NCI-H2227 (cell line): ENCODE measurements around the gene C15orf39.
"Not testable (repeated sequence)": the region's sequence is repeated elsewhere in the genome, so short reads cannot be mapped to it uniquely, and the experiment has no call there.

Source experiments
- DNase-seq: peaks from one replicate; lab custom pipeline; 2025; ENCODE audit not compliant: unreplicated experiment; lab: John Stamatoyannopoulos, UW

The C15orf39 gene

DNA sequence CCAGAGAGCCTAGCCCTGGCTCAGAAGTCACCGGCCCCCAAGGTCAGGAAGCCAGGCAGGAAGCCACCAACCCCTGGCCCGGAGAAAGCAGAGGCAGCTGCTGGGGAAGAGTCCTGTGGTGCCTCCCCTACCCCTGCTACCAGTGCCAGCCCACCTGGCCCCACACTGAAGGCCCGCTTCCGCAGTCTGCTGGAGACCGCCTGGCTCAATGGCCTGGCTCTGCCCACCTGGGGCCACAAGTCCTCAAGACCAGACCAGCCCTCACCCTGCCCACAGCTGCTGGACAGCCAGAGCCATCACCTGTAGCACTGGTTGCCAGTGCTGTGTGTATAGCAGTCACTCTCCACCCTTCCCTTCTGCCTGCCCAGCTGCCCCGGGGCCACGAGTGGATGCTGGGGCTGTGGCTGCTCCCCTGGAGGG lies 9.1 kb downstream of the C15orf39 start:
- no peak for DNase-seq

DNA sequence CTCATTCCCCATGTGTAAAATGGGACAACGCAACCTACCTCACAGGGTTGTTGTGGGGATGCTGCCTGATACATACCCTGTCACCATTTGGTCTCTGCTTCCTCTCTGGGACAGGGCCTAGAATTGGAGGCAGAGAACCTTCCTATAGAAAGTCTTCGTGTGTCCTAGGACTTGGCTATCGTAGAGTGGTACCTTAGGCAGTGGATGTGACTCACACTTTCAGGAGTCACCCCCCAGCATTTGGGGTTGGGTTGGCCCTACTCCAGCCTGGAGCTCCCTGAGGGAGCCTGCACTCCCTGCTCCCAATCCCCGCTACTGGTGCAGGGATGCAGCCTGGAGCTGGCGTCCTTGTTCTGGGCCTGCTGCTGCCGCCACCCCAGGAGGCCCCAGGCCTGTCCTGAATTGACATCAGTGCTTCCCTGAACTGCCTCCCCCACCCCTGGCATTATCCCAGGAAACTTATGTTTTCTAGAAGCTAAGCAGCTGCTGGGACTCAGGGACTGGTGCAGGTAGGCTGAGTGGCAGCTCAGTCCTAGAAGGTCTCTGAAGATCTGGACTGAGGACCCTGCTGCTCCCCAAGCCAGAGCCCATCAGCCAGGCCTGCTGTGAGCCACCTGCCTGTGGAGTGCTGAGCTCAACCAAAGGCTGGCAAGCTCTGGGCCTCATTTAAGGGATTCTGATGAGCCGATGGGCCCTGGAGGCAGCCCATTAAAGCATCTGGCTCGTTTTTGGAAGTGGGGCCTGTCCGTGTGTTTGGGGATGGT lies 9.9 kb downstream of the C15orf39 start:
- no peak for DNase-seq

DNA sequence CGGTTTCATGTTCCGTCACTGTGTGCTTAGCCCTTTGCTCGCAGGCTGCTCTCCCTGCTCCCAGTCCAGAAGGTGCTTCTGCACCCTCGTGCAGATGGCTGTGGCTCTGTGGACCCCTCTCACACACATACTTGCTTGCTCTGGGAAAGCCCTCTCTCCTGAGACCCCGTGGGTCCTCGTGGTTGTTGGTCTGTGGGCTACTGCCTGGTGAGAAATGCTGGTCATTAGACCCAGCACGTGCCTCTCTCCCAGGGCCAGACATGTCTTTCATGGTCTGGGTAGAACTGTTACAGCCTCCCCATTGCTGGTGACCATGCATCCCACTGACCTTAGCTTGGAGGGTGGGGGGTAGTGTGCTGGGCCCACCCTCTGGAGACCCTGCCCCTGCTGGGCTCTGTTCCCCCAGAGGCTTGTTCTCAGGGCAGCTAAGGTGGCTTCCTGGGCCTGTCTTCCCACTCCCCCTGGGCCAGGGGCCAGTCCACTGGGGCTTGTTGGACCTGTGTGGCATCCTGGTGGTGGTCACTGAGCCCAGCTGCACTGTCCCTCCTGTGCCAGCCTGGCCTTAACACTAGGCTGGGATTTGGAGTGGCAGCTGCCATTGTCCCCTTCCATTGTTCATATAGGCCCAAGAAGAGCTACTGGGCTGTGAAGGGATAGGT lies 10.6 kb downstream of the C15orf39 start:
- no peak for DNase-seq

DNA sequence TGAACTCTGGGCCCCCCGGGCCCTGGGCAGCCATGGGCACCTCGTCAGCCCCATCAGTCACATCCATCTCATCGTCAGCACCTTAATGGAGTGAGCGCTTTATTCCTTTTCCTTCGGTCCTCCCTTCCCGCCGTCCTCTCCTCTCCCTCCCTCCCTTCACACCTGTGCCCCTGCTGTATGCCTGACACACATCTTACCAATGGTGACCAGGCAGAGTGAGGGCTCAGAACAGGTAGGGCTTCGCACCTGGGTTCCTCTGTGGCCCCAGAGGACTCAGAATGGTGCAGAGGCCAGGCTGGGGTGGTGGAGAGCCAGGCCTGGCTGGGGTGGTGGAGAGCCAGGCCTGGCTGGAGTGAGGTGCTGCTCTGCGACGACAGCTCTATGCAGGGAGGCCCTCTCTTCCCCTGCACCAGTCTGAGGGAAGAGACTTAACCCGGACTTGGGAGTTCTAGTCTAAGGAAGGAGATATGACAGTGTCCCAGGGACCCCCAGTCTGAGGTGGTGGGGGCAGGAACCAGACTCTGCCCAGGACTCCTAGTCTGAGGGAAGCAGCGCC lies 11.6 kb downstream of the C15orf39 start:
- DNase-seq = no peak

DNA sequence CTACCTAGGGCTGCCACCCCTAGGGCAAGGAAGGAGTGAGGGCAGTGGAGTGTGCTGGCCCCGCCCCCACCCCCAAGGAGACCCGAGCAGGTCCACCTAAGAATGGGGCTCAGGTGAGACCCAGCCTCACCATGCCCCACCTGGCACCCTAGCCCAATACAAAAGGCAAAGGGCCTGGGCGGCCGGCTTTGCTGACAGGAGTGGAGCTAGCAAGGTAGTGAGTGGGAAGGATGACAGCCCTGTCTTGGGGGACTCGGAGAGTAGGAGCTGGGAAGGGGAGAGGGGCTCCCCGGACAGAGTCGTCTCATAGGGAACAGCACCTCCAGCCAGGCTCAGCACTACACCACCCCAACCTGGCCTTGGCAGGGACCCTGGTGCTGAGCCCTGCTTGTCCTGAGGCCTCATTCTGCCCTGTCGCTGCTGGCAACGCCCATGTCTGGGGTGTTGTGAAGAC lies 12.1 kb downstream of the C15orf39 start:
- DNase-seq = no peak

DNA sequence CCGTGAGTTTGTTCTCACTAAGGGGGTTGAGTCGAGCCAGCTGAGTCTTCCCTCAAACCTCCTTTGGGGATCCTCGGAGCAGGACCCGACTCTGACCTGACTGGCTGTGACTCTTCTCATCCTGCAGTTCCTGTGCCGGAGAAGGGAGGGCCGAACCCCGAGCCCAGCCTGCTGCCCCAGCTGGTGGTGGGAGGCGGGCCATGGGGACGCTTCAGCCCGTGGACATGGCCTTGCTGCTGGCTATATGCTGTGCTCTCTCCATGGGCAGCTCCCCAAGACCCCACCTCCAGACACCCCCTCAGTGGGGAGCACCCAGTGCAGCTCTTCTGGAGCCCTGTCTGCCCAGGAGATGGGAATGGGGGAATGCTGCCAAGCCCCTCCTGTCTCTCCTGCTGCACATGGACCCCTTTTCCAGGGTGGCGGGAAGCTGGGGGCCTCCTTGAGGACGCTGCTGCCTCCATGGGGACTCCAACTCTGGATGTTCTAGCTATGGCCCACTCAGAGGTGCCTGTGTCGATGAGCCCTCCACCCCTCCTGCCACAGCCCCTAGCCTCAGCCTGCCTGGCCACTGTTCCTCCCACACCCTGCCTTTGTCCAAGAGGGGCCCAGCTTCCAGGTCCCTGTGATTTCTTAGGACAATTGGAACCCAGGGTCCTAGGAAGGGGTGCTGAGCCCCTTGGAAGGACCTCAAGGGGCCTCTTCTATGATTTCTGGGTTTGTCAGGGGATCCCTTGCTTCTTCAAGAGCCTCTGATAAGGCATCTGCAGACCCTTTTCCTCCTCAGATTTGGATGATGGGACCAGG lies 12.8 kb downstream of the C15orf39 start:
- no peak for DNase-seq

DNA sequence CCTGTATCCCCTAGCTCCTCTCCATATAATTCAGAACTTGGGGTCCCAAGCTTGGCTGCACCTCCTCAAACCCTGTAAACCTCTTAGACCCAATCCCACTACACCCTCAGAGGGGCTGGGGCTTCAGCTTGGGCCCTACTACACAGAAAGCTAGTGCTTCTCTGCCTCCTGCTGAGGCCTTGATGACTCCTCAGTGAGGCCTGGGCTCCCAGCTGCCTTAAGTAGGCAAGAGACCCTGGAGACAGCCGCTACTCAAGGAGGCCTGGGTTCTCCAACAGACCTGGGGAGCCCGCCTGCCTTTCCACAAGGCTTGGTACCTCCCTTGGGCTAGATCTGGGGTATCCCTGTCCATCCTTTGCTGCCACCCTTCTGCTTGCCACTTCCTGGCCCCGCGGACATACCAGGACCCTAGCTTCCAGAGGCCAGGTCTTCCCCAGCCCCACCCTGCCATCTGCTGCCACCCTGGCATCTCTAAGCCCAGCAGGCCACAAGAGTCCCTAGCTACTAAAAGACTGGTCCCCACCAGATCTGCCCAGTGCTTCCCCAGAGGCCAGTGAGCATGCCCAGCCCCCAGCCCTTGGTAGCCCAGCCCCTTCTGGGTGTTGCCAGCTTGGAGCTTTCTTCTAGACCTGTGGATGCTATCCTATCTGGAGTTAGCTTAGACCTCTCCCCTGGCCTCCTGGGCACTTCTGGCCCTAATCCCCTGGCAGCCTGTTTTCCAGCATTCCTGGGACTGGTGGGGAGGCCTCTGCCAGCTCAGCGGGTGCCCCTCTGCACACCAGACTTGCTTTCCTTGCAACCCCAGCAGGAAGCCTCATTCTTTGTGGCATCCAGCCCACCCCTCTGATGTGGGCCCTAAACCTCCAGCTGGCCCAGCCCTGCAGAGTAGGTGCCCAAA lies 13.7 kb downstream of the C15orf39 start:
- DNase-seq = no peak

DNA sequence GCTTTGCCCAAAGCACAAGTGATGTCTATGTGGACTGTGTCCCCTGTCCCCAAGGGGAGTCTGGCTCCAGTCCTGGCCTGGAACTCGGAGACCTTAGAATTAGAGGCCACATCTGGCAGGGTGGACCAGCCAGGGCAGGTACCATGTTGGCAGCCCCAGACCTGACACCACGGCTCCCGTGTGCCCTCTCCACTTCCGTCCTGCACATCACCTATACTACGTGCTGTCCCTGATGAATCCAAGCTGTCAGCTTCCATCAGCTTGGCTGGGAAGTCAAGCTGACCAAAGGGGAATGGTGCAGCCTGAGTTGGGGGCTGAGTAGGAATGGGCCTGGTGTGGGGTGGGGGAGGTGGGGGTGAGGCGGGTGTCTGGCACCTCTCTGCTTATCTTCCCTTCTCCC lies 15.3 kb downstream of the C15orf39 start:
- DNase-seq = no peak

DNA sequence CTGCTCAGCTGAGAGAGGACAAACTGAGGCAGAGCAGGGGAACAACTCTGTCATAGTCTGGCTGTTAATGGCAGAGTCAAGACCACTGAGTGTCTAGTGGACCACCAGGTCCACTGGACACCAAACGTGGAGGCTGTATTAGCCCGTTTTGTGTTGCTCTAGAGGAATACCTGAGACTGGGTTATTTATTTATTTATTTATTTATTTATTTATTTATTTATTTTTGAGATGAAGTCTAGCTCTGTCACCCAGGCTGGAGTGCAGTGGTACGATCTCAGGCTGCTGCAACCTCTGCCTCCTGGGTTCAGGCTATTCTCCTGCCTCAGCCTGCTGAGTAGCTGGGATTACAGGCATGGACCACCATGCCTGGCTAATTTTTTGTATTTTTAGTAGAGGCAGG lies 15.9 kb downstream of the C15orf39 start:
- DNase-seq = not testable (repeated sequence)

DNA sequence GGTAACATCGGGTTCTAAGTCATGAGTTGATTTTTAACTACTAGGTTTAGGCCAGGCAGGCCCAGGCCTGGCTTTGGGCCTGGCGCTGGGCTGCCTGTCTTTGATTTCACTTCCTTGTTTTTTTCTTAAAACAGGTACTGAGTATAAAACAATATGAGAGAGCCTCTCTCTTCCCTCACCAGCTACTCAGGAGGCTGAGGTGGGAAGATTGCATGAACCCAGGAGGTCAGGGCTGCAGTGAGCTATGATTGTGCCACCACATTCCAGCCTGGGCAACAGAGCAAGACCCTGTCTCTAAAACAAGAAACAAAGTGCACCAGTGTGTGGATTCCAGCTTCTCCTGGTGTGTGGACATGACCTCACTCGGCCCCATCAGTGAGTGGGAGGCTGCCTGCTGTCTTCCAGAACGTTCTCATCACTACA lies 17.8 kb downstream of the C15orf39 start:
- not testable (repeated sequence) for DNase-seq

DNA sequence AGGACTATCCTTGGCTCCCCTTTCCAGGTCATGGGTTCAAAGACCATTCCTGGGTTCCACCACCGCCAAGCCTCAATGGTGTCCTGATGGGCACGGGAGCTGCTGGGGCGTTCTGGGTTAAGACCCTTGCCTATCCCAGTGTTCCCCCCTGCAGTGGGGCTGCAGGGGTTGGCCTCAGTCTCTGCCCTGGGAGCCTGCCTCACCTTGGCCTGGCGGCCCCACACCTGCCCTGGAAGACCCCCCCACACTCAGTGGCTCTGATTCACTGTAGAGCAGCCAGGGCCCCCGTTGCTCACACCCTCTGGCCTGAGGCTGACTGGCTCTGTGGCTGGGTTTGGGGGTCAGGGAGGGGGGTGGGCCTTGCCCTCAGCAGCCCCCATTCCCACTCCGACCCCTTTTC lies 22.0 kb downstream of the C15orf39 start:
- DNase-seq = no peak

DNA sequence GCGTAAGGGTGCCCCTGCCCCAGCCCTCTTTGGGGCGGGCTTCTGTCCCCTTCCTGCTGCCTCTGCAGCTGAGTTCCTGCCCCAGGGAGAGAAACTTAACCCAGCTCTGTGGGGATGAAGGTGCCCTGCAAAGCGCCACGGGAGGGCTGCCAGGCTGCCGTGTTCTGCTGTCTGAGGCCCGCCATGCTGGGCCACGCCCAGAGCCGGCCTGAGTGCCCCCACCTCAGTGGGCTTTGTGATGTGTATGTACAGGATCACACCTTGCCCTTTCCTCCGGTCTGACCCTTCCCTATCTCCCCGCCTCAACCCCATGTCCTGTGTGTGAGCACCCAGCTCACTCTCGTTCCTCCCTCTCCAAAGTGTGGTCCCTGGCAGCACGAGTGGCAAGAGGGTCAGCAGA lies 22.6 kb downstream of the C15orf39 start:
- DNase-seq = no peak

DNA sequence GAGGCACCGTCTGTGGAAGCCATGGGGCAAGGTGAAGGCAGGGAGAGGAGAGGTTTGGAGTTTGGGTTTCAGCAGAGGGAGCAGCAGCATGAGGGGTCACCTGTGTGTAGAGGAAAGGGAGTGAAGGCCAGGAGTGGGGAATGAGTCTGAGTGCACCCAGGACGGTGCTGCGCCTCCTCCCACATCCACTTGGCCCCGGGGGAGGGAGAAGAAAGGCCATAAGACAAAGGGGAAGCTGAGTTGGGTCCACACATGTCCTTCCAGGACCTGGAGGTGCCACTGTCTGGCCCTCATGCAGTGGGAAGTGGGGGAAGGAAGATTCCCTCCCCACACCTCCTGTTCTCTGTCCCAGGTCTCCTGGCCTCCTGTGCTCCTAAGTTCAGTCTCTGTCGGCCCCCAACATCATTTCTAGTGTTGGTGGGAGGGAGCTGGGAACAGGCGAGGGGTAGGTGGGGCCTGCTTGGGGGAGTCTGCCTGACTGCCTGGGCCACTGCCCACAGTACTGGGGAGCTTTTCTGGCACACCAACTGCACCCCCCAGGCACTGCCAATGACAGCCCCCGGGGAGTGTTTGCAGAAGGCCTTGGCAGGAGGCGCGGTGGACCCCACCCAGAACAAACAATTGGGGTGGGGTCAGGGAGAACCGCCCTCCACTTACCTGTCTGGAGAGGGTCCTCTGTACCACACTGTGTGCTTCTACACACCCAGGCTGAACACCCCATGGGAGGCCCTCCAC lies 23.6 kb downstream of the C15orf39 start:
- DNase-seq = not testable (repeated sequence)

DNA sequence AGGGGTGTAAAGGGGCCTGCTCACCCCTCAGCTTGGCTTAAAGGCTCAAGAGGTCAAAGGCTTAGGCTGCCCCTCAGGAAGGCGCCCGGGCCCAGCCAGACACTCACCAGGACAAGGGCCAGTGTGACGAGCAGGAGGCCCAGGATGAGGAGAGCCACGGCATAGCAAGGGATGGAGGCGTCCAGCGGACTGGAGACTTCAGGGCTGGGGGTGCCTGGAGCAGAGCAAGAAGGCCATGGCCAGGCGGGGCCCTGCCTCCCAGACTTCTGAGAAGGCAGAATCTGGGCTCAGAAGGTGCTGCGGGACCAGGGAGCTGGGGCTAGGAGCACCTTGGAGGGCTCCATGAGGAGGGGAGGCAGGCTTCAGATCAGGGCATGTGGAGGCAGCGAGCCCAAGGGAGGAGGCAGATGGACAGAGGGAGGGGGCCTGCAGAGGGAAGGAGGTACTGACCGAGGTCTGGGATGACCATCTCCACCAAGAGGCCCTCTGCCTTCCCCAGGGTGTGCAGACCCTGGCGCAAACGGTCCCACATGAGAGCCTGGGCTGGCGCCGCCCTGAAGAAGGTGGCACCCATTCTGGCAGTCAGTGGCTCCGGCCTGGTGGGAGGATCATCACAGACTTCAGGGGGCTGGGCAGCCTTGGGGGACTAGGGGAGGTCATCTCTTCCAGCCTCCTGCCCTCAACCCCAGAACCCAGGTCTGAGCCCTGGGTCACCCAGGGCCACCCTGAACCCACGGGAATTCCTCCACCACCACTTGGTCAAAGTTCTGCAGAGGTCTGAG lies 24.5 kb downstream of the C15orf39 start:
- no peak for DNase-seq

DNA sequence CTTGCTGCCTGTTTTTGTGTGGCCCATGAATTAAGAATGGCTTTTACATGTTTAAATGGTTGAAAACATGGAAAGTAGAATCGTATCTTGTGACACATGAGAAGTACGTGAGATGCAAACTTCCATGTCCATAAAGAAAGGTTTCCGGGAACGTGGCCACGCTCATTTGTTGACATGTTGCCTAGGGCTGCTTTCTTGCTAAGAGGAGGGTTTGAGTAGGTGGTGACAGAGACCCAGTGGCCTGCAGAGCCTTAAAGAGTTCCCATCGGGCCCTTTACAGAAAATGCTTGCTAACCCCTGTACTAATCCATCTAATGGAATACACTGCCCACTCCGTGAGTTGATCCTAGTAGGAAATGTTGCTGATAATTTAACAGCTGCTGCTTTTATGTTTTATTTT lies 25.4 kb downstream of the C15orf39 start:
- DNase-seq = not testable (repeated sequence)

DNA sequence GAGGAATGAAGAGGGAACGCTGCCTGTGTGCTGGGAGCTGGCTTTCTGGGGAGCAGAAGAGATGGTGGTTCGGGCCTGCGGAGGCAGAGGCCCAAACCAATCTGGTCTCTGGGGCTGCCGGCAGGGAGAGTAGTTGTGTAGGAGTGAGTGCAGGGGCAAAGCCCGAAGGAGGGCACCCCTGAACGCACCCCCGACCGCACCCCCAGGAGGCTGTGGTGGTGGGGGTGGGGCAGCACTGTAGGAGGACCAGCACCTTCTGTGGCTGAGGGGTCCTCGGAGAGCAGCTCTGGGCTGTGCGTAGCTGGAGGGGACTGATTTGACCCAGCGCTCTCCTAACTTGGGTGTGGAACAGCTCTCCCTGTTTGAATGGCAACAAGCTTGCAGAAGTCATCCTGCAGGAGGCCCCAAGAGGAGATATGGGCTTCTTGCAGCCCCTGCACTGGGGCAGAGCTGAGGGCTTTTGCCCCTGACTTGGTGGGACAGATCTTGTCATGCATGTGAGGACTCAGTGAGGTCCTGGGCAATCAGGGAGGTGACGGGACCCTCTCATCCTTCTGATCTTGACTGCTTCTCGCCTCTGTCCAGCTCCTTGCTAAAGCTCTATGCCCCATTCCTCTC lies 26.1 kb downstream of the C15orf39 start:
- DNase-seq = no peak

DNA sequence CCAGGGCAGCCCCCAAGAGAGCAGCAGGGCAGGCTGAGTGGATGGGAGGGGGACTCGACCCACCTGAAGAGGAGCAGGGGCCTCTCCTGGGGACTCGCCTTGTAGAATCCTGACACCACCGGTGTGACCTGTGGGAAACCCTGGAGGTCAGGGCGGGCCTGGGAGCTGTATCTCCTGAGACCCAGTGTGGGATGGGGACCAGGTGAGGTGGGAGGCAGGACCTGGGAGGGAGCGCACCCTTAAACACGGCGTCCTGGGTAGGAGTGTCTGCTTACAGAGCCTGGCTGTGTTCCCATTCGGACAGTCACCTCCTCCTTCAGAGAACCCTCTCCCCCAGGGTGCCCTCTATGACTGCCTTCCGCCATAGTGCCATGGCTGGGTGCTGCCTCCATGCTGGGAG lies 27.1 kb downstream of the C15orf39 start:
- DNase-seq = no peak

DNA sequence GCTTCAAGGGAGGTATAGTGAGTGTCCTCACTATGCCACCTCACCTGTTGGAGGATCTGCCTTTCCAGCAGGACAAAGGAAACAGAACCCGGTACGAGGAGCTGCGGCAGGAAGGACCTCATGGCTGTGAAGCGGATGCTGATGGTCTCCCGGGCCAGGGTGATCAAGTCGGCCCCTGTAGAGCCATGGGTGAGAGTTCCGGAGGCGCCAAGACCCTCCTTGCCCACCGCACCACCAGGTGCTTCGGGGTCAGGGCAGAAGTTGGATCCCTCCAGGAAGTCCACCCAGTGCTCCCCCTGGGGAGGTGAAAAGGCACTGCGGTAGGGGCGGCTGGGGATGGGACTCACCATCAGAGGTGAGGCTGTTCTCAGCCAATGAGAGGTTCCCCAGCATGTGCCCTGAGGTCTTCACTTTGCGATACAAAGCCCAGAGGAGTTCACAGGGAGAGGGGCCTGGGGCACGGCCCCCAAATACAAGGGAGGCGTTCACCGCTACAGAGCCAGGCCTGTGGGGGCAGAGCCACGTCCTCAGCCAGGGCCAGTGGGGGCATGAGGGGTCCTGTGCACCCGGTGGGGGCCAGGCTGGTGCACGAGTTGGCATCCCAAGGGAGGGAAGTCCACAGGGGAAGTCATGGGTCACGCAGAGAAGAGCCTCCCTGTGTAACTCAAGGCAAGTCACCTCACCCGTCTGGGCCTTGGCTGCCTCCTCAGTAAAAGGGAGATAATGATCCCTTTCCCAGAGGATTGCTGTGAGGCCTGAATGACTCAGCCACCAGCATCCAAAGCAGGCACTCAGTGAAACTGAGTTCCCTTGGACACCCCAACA lies 27.7 kb downstream of the C15orf39 start:
- no peak for DNase-seq
